ENCODE measurements around the gene CA10. TPM values are rescaled to one million over a fixed set of nuclear protein-coding genes. Genes with fewer than 3 reads are reported as not detected.

CA10 gene
- total and polyA plus RNA-seq, 2 donors (not counting 1 experiment from before 2014, with no cell fraction given), result not detected

GRCh38 chr17:51587516-51587915 lies 571.0 kb downstream of the CA10 start:
- Histone ChIP-seq H3K9me3 (ENCODE audit: control insufficient read depth, insufficient read depth, low read depth, low read length) (no peaks in the 10 kb centered on the region), H3K27me3 (ENCODE audit: control insufficient read depth, insufficient read depth, low read length) (no peaks in the 10 kb centered on the region), H3K4me3 (replicated peaks in 1 of 4; ENCODE audit: control extremely low read depth in 1 of 4, insufficient read depth in 1 of 4, low read depth in 3 of 4, low read length in 4 of 4) (no peak overlapping the region), H3K36me3 (ENCODE audit: control insufficient read depth, insufficient read depth, low read length) (no peaks in the 10 kb centered on the region), H3K9ac (ENCODE audit: insufficient read depth, low read length) (no peak overlapping the region), H2AFZ (ENCODE audit: low read length) (no peak overlapping the region), H3K4me2 (ENCODE audit: extremely low read depth, insufficient read depth, low read length) (no peak overlapping the region), H3K27ac (ENCODE audit: insufficient read depth, low read length) (no peak overlapping the region), H4K20me1 (ENCODE audit: control insufficient read depth, extremely low read depth, insufficient read depth, low read length) (no peaks in the 10 kb centered on the region), H3K4me1 (ENCODE audit: control insufficient read depth, extremely low read depth, insufficient read depth, low read length) (no peaks in the 10 kb centered on the region), H3K79me2 (ENCODE audit: control insufficient read depth, insufficient read depth, low read length) (no peaks in the 10 kb centered on the region)
- TF ChIP-seq EZH2 (IDR thresholded peaks at IDR 0.05; ENCODE audit: low read length, missing control alignments) (no peak), CTCF (conservative IDR thresholded peaks at IDR 0.05 in 1 of 2, IDR thresholded peaks at IDR 0.05 in 1 of 2; ENCODE audit: low read depth in 1 of 2, low read length in 2 of 2) (no peak)
- DNase-seq (ENCODE audit: low read depth in 2 of 2), result no peak

GRCh38 chr17:51585514-51586104 lies 572.9 kb downstream of the CA10 start:
- DNase-seq (ENCODE audit: low read depth in 2 of 2), result no peak
- no peaks in the 10 kb centered on the region for H3K36me3 ChIP-seq (ENCODE audit: control insufficient read depth, insufficient read depth, low read length)
- H3K27ac ChIP-seq (ENCODE audit: insufficient read depth, low read length), result no peak overlapping the region
- no peaks in the 10 kb centered on the region for H3K79me2 ChIP-seq (ENCODE audit: control insufficient read depth, insufficient read depth, low read length)
- no peak overlapping the region for H3K4me2 ChIP-seq (ENCODE audit: extremely low read depth, insufficient read depth, low read length)
- H3K4me1 ChIP-seq (ENCODE audit: control insufficient read depth, extremely low read depth, insufficient read depth, low read length), result no peaks in the 10 kb centered on the region
- no peak overlapping the region for H3K4me3 ChIP-seq (replicated peaks in 1 of 4; ENCODE audit: control extremely low read depth in 1 of 4, insufficient read depth in 1 of 4, low read depth in 3 of 4, low read length in 4 of 4)
- no peak overlapping the region for H3K9ac ChIP-seq (ENCODE audit: insufficient read depth, low read length)
- H3K27me3 ChIP-seq (ENCODE audit: control insufficient read depth, insufficient read depth, low read length), result no peaks in the 10 kb centered on the region
- no peaks in the 10 kb centered on the region for H4K20me1 ChIP-seq (ENCODE audit: control insufficient read depth, extremely low read depth, insufficient read depth, low read length)
- no peak for TF ChIP-seq CTCF (conservative IDR thresholded peaks at IDR 0.05 in 1 of 2, IDR thresholded peaks at IDR 0.05 in 1 of 2; ENCODE audit: low read depth in 1 of 2, low read length in 2 of 2)
- TF ChIP-seq EZH2 (IDR thresholded peaks at IDR 0.05; ENCODE audit: low read length, missing control alignments), result no peak
- H2AFZ ChIP-seq (ENCODE audit: low read length), result no peak overlapping the region
- no peaks in the 10 kb centered on the region for H3K9me3 ChIP-seq (ENCODE audit: control insufficient read depth, insufficient read depth, low read depth, low read length)

DNA sequence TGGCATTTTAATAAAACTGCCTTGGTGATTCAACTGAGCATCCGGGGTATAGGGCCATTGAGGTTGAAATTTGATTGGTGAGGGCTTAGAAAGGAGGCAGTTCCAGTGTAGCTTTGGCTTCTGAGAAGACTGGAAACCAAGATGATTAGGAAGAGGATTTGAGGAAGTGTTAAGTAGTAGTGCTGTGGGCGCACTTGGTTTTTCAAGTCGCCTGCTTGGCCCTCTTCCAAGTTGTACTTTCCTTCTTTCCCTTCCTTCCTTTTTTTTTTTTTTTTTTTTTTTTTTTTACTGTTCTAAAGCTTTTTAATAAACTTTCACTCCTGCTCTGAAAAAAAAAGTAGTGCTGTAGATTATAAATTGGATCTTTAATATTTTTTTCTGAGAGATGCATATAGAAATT lies 577.6 kb downstream of the CA10 start:
- Histone ChIP-seq H3K4me2 (ENCODE audit: extremely low read depth, insufficient read depth, low read length) (no peak overlapping the region), H3K27me3 (ENCODE audit: control insufficient read depth, insufficient read depth, low read length) (no peaks in the 10 kb centered on the region), H3K9ac (ENCODE audit: insufficient read depth, low read length) (no peak overlapping the region), H2AFZ (ENCODE audit: low read length) (no peak overlapping the region), H3K36me3 (ENCODE audit: control insufficient read depth, insufficient read depth, low read length) (no peaks in the 10 kb centered on the region), H3K4me3 (replicated peaks in 1 of 4; ENCODE audit: control extremely low read depth in 1 of 4, insufficient read depth in 1 of 4, low read depth in 3 of 4, low read length in 4 of 4) (no peak overlapping the region), H3K27ac (ENCODE audit: insufficient read depth, low read length) (no peak overlapping the region), H3K79me2 (ENCODE audit: control insufficient read depth, insufficient read depth, low read length) (no peaks in the 10 kb centered on the region), H3K9me3 (ENCODE audit: control insufficient read depth, insufficient read depth, low read depth, low read length) (no peaks in the 10 kb centered on the region), H3K4me1 (ENCODE audit: control insufficient read depth, extremely low read depth, insufficient read depth, low read length) (no peaks in the 10 kb centered on the region), H4K20me1 (ENCODE audit: control insufficient read depth, extremely low read depth, insufficient read depth, low read length) (no peaks in the 10 kb centered on the region)
- no peak for TF ChIP-seq EZH2 (IDR thresholded peaks at IDR 0.05; ENCODE audit: low read length, missing control alignments)
- TF ChIP-seq CTCF (conservative IDR thresholded peaks at IDR 0.05 in 1 of 2, IDR thresholded peaks at IDR 0.05 in 1 of 2; ENCODE audit: low read depth in 1 of 2, low read length in 2 of 2), result no peak
- DNase-seq (ENCODE audit: low read depth in 2 of 2), result no peak
